MM.1S (cell line): Measurements from ENCODE around the gene CNIH3.
"Not testable (repeated sequence)": the region's sequence is repeated elsewhere in the genome, so short reads cannot be mapped to it uniquely, and the experiment has no call there.

ENCODE experiments used
- DNase-seq: peaks from one replicate; pipeline ENCODE4 v3.0.0-alpha.2; 2015
- H2AFZ ChIP-seq: fragments of 300-600 bp; sonication (generic); 2 replicates; pipeline ENCODE4 v1.6.0; 2016; ENCODE audit warnings: antibody characterized with exemption, low read length
- H3F3A ChIP-seq: fragments of 300-600 bp; sonication (generic); 2 replicates; pipeline ENCODE4 v1.6.1; 2016; ENCODE audit warnings: mild to moderate bottlenecking, antibody characterized with exemption, low read length, moderate library complexity, mixed read lengths; ENCODE audit not compliant: insufficient read depth
- H3K27ac ChIP-seq: fragments of 300-600 bp; sonication (generic); 2 replicates; pipeline ENCODE4 v1.5.1; 2016; ENCODE audit warnings: mild to moderate bottlenecking, low read length
- H3K27me3 ChIP-seq: fragments of 300-600 bp; sonication (generic); replicated peaks from 2 replicates; pipeline ENCODE4 v1.6.0; 2016; ENCODE audit warnings: low read length; ENCODE audit not compliant: insufficient read depth
- H3K36me3 ChIP-seq: fragments of 300-600 bp; sonication (generic); replicated peaks from 2 replicates; pipeline ENCODE4 v1.6.1; 2016; ENCODE audit warnings: mild to moderate bottlenecking, low read length, mixed read lengths; ENCODE audit not compliant: insufficient read depth
- H3K4me1 ChIP-seq: fragments of 300-600 bp; sonication (generic); 2 replicates; pipeline ENCODE4 v1.6.1; 2016; ENCODE audit warnings: low read length, mixed read lengths
- H3K4me2 ChIP-seq: fragments of 300-600 bp; sonication (generic); 2 replicates; pipeline ENCODE4 v1.6.0; 2016; ENCODE audit warnings: low read depth, low read length
- H3K4me3 ChIP-seq: fragments of 300-600 bp; sonication (generic); 2 replicates; pipeline ENCODE4 v1.5.1; 2016; ENCODE audit warnings: low read length, mixed read lengths
- H3K79me2 ChIP-seq: fragments of 300-600 bp; sonication (generic); 2 replicates; pipeline ENCODE4 v1.6.1; 2016; ENCODE audit warnings: mixed run types, low read length, mixed read lengths
- H3K9ac ChIP-seq: fragments of 300-600 bp; sonication (generic); 2 replicates; pipeline ENCODE4 v1.6.1; 2016; ENCODE audit warnings: low read length, mixed read lengths
- H3K9me2 ChIP-seq: fragments of 300-600 bp; sonication (generic); replicated peaks from 2 replicates; pipeline ENCODE4 v1.6.1; 2016; ENCODE audit warnings: mild to moderate bottlenecking, low read length, mixed read lengths; ENCODE audit not compliant: insufficient read depth
- H3K9me3 ChIP-seq: fragments of 300-600 bp; sonication (generic); replicated peaks from 2 replicates; pipeline ENCODE4 v1.6.1; 2016; ENCODE audit warnings: mild to moderate bottlenecking, low read length, mixed read lengths; ENCODE audit not compliant: insufficient read depth
- H4K20me1 ChIP-seq: fragments of 300-600 bp; sonication (generic); 2 replicates; pipeline ENCODE4 v1.6.1; 2016; ENCODE audit warnings: mild to moderate bottlenecking, low read length, moderate library complexity, mixed read lengths; ENCODE audit not compliant: insufficient read depth
- CTCF ChIP-seq: fragments of 300-600 bp; sonication (generic); IDR thresholded peaks from 2 replicates; pipeline ENCODE4 v1.5.1; 2016; ENCODE audit warnings: antibody characterized with exemption, low read length, mixed read lengths
- EZH2 ChIP-seq: fragments of 300-600 bp; sonication (generic); optimal IDR thresholded peaks from 2 replicates; pipeline ENCODE3; 2017; ENCODE audit warnings: low read depth, mild to moderate bottlenecking, antibody characterized with exemption, low read length, mixed read lengths
- EZH2phosphoT487 ChIP-seq: fragments of 300-600 bp; sonication (generic); IDR thresholded peaks from 2 replicates; pipeline ENCODE4 v1.6.1; 2018; ENCODE audit warnings: antibody characterized with exemption, low read length

The CNIH3 gene

GRCh38 chr1:224681816-224682215, 65.7 kb downstream of the CNIH3 start:
- Histone ChIP-seq H3K9ac (no peak overlapping the region), H3K27ac (no peak overlapping the region), H3K79me2 (no peaks in the 10 kb centered on the region), H3F3A (no peaks in the 10 kb centered on the region), H3K4me2 (no peak overlapping the region), H3K9me3 (no peaks in the 10 kb centered on the region), H4K20me1 (no peaks in the 10 kb centered on the region), H3K27me3 (no peaks in the 10 kb centered on the region), H3K9me2 (no peaks in the 10 kb centered on the region), H3K4me1 (no peaks in the 10 kb centered on the region), H3K4me3 (no peak overlapping the region), H3K36me3 (no peaks in the 10 kb centered on the region), H2AFZ (no peak overlapping the region)
- no peak for TF ChIP-seq EZH2
- TF ChIP-seq EZH2phosphoT487 = no peak
- TF ChIP-seq CTCF = no peak
- no peak for DNase-seq

- no peaks in the 10 kb centered on the region for H3K27me3 ChIP-seq
- no peaks in the 10 kb centered on the region for H3K9me2 ChIP-seq
- H3K4me2 ChIP-seq = no peak overlapping the region
- H4K20me1 ChIP-seq = no peaks in the 10 kb centered on the region
- H3K9ac ChIP-seq = no peak overlapping the region
- no peaks in the 10 kb centered on the region for H3K79me2 ChIP-seq
- H3K27ac ChIP-seq = no peak overlapping the region
- H3K36me3 ChIP-seq = no peaks in the 10 kb centered on the region
- no peak for DNase-seq
- no peaks in the 10 kb centered on the region for H3K9me3 ChIP-seq
- no peaks in the 10 kb centered on the region for H3F3A ChIP-seq
- TF ChIP-seq CTCF (no peak), EZH2phosphoT487 (no peak)
- H3K4me1 ChIP-seq = no peaks in the 10 kb centered on the region
- no peak overlapping the region for H2AFZ ChIP-seq
- no peak overlapping the region for H3K4me3 ChIP-seq
These were observed 67.8 kb downstream of the CNIH3 start for GRCh38 chr1:224683936-224684335.

GRCh38 chr1:224684979-224685425, 68.9 kb downstream of the CNIH3 start:
- Histone ChIP-seq H3K9me3 (no peaks in the 10 kb centered on the region), H3K27me3 (no peaks in the 10 kb centered on the region), H3K4me1 (no peaks in the 10 kb centered on the region), H3K4me3 (no peak overlapping the region), H3K9me2 (no peaks in the 10 kb centered on the region), H2AFZ (no peak overlapping the region), H3K79me2 (no peaks in the 10 kb centered on the region), H4K20me1 (no peaks in the 10 kb centered on the region), H3K27ac (no peak overlapping the region), H3F3A (no peaks in the 10 kb centered on the region), H3K36me3 (no peaks in the 10 kb centered on the region), H3K4me2 (no peak overlapping the region), H3K9ac (no peak overlapping the region)
- TF ChIP-seq CTCF (no peak), EZH2 (no peak), EZH2phosphoT487 (no peak)
- no peak for DNase-seq

- H3K36me3 ChIP-seq, H2AFZ ChIP-seq, H3K79me2 ChIP-seq, H3K4me1 ChIP-seq, H3K27ac ChIP-seq, DNase-seq, H3F3A ChIP-seq, H3K9ac ChIP-seq, H3K27me3 ChIP-seq, H4K20me1 ChIP-seq, H3K9me2 ChIP-seq, H3K9me3 ChIP-seq, H3K4me2 ChIP-seq, H3K4me3 ChIP-seq: not testable (repeated sequence)
These were observed 70.0 kb downstream of the CNIH3 start for GRCh38 chr1:224686140-224686539.
